ENCODE results near the gene SOHLH1.

SOHLH1 gene

GRCh38 chr9:135693771-135694170 is 5.5 kb downstream of the SOHLH1 start:
- H3K79me2 ChIP-seq (ENCODE audit: insufficient read depth, low read depth), result no peaks in the 10 kb centered on the region
- H4K20me1 ChIP-seq (ENCODE audit: insufficient read depth), result no peaks in the 10 kb centered on the region
- peaks cover 78% of the 10 kb centered on the region for H3K27me3 ChIP-seq (ENCODE audit: insufficient read depth, low read depth)
- H3K9ac ChIP-seq, result no peak overlapping the region
- no peak overlapping the region for H3K4me3 ChIP-seq (IDR thresholded peaks at IDR 0.05; ENCODE audit: insufficient read depth, low read depth, low read length)
- no peaks in the 10 kb centered on the region for H3K36me3 ChIP-seq (ENCODE audit: insufficient read depth)
- H3K4me2 ChIP-seq, result no peak overlapping the region
- H3K27ac ChIP-seq, result no peak overlapping the region
- H2AFZ ChIP-seq (ENCODE audit: low read depth), result no peak overlapping the region
- no peak for TF ChIP-seq CTCF (conservative IDR thresholded peaks at IDR 0.05; ENCODE audit: low read depth, low read length)
- no peaks in the 10 kb centered on the region for H3K4me1 ChIP-seq (ENCODE audit: low read depth, poor library complexity, severe bottlenecking)

GRCh38 chr9:135693265-135693664 is 6.0 kb downstream of the SOHLH1 start:
- Histone ChIP-seq H3K4me3 (IDR thresholded peaks at IDR 0.05; ENCODE audit: insufficient read depth, low read depth, low read length) (no peak overlapping the region), H3K4me2 (no peak overlapping the region), H4K20me1 (ENCODE audit: insufficient read depth) (no peaks in the 10 kb centered on the region), H3K27me3 (ENCODE audit: insufficient read depth, low read depth) (peaks cover 75% of the 10 kb centered on the region), H3K36me3 (ENCODE audit: insufficient read depth) (no peaks in the 10 kb centered on the region), H2AFZ (ENCODE audit: low read depth) (no peak overlapping the region), H3K27ac (no peak overlapping the region), H3K79me2 (ENCODE audit: insufficient read depth, low read depth) (no peaks in the 10 kb centered on the region), H3K4me1 (ENCODE audit: low read depth, poor library complexity, severe bottlenecking) (no peaks in the 10 kb centered on the region), H3K9ac (no peak overlapping the region)
- no peak for TF ChIP-seq CTCF (conservative IDR thresholded peaks at IDR 0.05; ENCODE audit: low read depth, low read length)

- Histone ChIP-seq H3K4me1 (ENCODE audit: low read depth, poor library complexity, severe bottlenecking) (no peaks in the 10 kb centered on the region), H3K79me2 (ENCODE audit: insufficient read depth, low read depth) (no peaks in the 10 kb centered on the region), H3K36me3 (ENCODE audit: insufficient read depth) (no peaks in the 10 kb centered on the region), H3K4me3 (IDR thresholded peaks at IDR 0.05; ENCODE audit: insufficient read depth, low read depth, low read length) (no peak overlapping the region), H3K4me2 (no peak overlapping the region), H3K9ac (no peak overlapping the region), H4K20me1 (ENCODE audit: insufficient read depth) (no peaks in the 10 kb centered on the region), H3K27ac (no peak overlapping the region), H2AFZ (ENCODE audit: low read depth) (no peak overlapping the region), H3K27me3 (ENCODE audit: insufficient read depth, low read depth) (peaks cover 74% of the 10 kb centered on the region)
- no peak for TF ChIP-seq CTCF (conservative IDR thresholded peaks at IDR 0.05; ENCODE audit: low read depth, low read length)
These were observed 6.9 kb downstream of the SOHLH1 start for GRCh38 chr9:135692410-135692809.

- H3K4me1 ChIP-seq (ENCODE audit: low read depth, poor library complexity, severe bottlenecking), result no peaks in the 10 kb centered on the region
- no peaks in the 10 kb centered on the region for H3K36me3 ChIP-seq (ENCODE audit: insufficient read depth)
- H3K79me2 ChIP-seq (ENCODE audit: insufficient read depth, low read depth), result no peaks in the 10 kb centered on the region
- no peak overlapping the region for H3K4me3 ChIP-seq (IDR thresholded peaks at IDR 0.05; ENCODE audit: insufficient read depth, low read depth, low read length)
- no peak for TF ChIP-seq CTCF (conservative IDR thresholded peaks at IDR 0.05; ENCODE audit: low read depth, low read length)
- no peak overlapping the region for H2AFZ ChIP-seq (ENCODE audit: low read depth)
- H3K9ac ChIP-seq, result no peak overlapping the region
- no peak overlapping the region for H3K4me2 ChIP-seq
- H4K20me1 ChIP-seq (ENCODE audit: insufficient read depth), result no peaks in the 10 kb centered on the region
- H3K27me3 ChIP-seq (ENCODE audit: insufficient read depth, low read depth), result peaks cover 78% of the 10 kb centered on the region
- no peak overlapping the region for H3K27ac ChIP-seq
These were observed 8.3 kb downstream of the SOHLH1 start for GRCh38 chr9:135690836-135691570.

Data from KMS-11 (cell line).